Common myeloid progenitor, CD34-positive (primary cell): ENCODE results near the gene DDHD1.

ENCODE experiments used
- CTCF ChIA-PET: fragments of 350-600 bp; sonication (Branson Sonifier 250); formaldehyde crosslinking; loops from one replicate; lab custom pipeline; 2021; ENCODE audit warnings: antibody characterized with exemption; lab: Charles Lee
- POLR2A ChIA-PET: fragments of 350-600 bp; sonication (Branson Sonifier 250); formaldehyde crosslinking; loops from one replicate; lab custom pipeline; 2021; ENCODE audit warnings: antibody characterized with exemption; lab: Charles Lee
- DNase-seq, 3 donors: peaks; one replicate each; pipeline versions ENCODE4 v3.0.0 to v3.0.0-alpha.2; 2013
- H3K27ac ChIP-seq, 2 experiments: 1 replicate in 1 of 2; 2 replicates in 1 of 2; pipeline ENCODE4 v1.7.0; 2013; ENCODE audit warnings: inconsistent platforms in 2 of 2, low read length in 2 of 2, mild to moderate bottlenecking in 2 of 2, low read depth in 1 of 2, moderate library complexity in 1 of 2; ENCODE audit not compliant: severe bottlenecking in 2 of 2, insufficient read depth in 1 of 2, poor library complexity in 1 of 2
- H3K27me3 ChIP-seq, 5 experiments: replicated peaks in 2 of 5; 1 replicate in 3 of 5; 2 replicates in 2 of 5; pipeline versions ENCODE4 v1.6.1 to v1.7.0; 2013; ENCODE audit warnings: low read length in 4 of 5, mild to moderate bottlenecking in 2 of 5, moderate library complexity in 2 of 5, inconsistent platforms in 1 of 5; ENCODE audit not compliant: insufficient read depth in 5 of 5, control insufficient read depth in 4 of 5
- H3K36me3 ChIP-seq, 4 experiments: 1 replicate in 2 of 4; 2 replicates in 2 of 4; pipeline versions ENCODE4 v1.6.1 to v1.7.0; 2013; ENCODE audit warnings: low read length in 3 of 4, control low read depth in 1 of 4, mild to moderate bottlenecking in 1 of 4; ENCODE audit not compliant: control insufficient read depth in 4 of 4, insufficient read depth in 4 of 4
- H3K4me1 ChIP-seq, 4 experiments: 1 replicate in 3 of 4; 2 replicates in 1 of 4; pipeline versions ENCODE4 v1.6.1 to v1.7.1; 2013; ENCODE audit warnings: low read length in 3 of 4, mild to moderate bottlenecking in 3 of 4, control low read depth in 1 of 4, inconsistent platforms in 1 of 4, moderate library complexity in 1 of 4; ENCODE audit not compliant: control insufficient read depth in 4 of 4, insufficient read depth in 4 of 4; ENCODE audit errors: control extremely low read depth in 1 of 4
- H3K4me3 ChIP-seq, 7 experiments: 1 replicate in 4 of 7; 2 replicates in 3 of 7; pipeline versions ENCODE4 v1.5.1 to v1.7.0; 2013; ENCODE audit warnings: mild to moderate bottlenecking in 7 of 7, low read length in 6 of 7, moderate library complexity in 6 of 7, inconsistent platforms in 2 of 7, low read depth in 2 of 7, control low read depth in 1 of 7; ENCODE audit not compliant: insufficient read depth in 4 of 7, control insufficient read depth in 1 of 7; ENCODE audit errors: extremely low read depth in 1 of 7
- H3K9me3 ChIP-seq, 5 experiments: 1 replicate in 4 of 5; 2 replicates in 1 of 5; pipeline versions ENCODE4 v1.6.1 to v1.7.1; 2013; ENCODE audit warnings: low read length in 4 of 5, mild to moderate bottlenecking in 2 of 5, inconsistent platforms in 1 of 5, low read depth in 1 of 5, moderate library complexity in 1 of 5; ENCODE audit not compliant: control insufficient read depth in 4 of 5, insufficient read depth in 2 of 5; ENCODE audit errors: control extremely low read depth in 1 of 5
- WGBS: methylation state at CpG from one replicate; pipeline ENCODE4 v1.1.5; 2013; ENCODE audit not compliant: insufficient coverage; 5-methylcytosine and 5-hydroxymethylcytosine counted together

DDHD1 gene

GRCh38 chr14:53109105-53110041 is 43.8 kb downstream of the DDHD1 start:
- Histone ChIP-seq H3K27me3 (no peaks in the 10 kb centered on the region), H3K4me3 (peak overlapping the region in 6 of 7 experiments; percentile 60 to 87 (median 76)), H3K36me3 (peaks cover 0 to 4% (median 0%) of the 10 kb centered on the region in 4 experiments), H3K27ac (peak overlapping the region; percentile 77 to 87), H3K9me3 (peaks cover 0 to 8% (median 0%) of the 10 kb centered on the region in 5 experiments), H3K4me1 (peaks cover 10 to 37% (median 22%) of the 10 kb centered on the region in 4 experiments)
- 0% methylated on average over 1 of the region's 5 CpGs for WGBS
- DNase-seq, result peak; percentile 71 to 89 (median 89)
- ChIA-PET POLR2A (no interaction called here), CTCF (interaction anchor here (0.6 to 4.0 kb wide), 9 partner anchors 8 to 309 kb away, joined by 3 to 12 read pairs (median 5); no protein-coding TSS in a partner anchor)

- Histone ChIP-seq H3K9me3 (peaks cover 0 to 4% (median 0%) of the 10 kb centered on the region in 5 experiments), H3K4me3 (peak overlapping the region in 6 of 7 experiments; percentile 60 to 87 (median 76)), H3K4me1 (peaks cover 10 to 43% (median 22%) of the 10 kb centered on the region in 4 experiments), H3K36me3 (no peaks in the 10 kb centered on the region), H3K27me3 (no peaks in the 10 kb centered on the region), H3K27ac (peak overlapping the region; percentile 77 to 87)
- DNase-seq, result peak in 2 of 3 donors; percentile 47 to 58
- ChIA-PET CTCF (interaction anchor here (0.7 to 4.0 kb wide), 8 partner anchors 9 to 52 kb away, joined by 3 to 12 read pairs (median 7); no protein-coding TSS in a partner anchor), POLR2A (no interaction called here)
- WGBS, result 68% methylated on average over 5 of the region's 10 CpGs
These were observed 44.6 kb downstream of the DDHD1 start for GRCh38 chr14:53108292-53109104.

- Histone ChIP-seq H3K4me1 (peaks cover 10 to 49% (median 23%) of the 10 kb centered on the region in 4 experiments), H3K36me3 (peaks cover 0 to 3% (median 1%) of the 10 kb centered on the region in 4 experiments), H3K9me3 (peaks cover 0 to 4% (median 0%) of the 10 kb centered on the region in 5 experiments), H3K4me3 (no peak overlapping the region), H3K27me3 (no peaks in the 10 kb centered on the region), H3K27ac (no peak overlapping the region)
- POLR2A ChIA-PET, result no interaction called here
- WGBS, result no CpG with 5 or more reads among the region's 1 CpG
- peak in 1 of 3 donors; percentile 21 for DNase-seq
- CTCF ChIA-PET, result interaction anchor here (0.6 to 4.0 kb wide), 3 partner anchors 12 to 45 kb away, joined by 3 to 12 read pairs (median 6); no protein-coding TSS in a partner anchor
These were observed 46.4 kb downstream of the DDHD1 start for GRCh38 chr14:53106768-53107167.

- POLR2A ChIA-PET, result no interaction called here
- H3K36me3 ChIP-seq, result peaks cover 0 to 3% (median 1%) of the 10 kb centered on the region in 4 experiments
- H3K27ac ChIP-seq, result no peak overlapping the region
- no peak overlapping the region for H3K4me3 ChIP-seq
- peaks cover 0 to 4% (median 0%) of the 10 kb centered on the region in 5 experiments for H3K9me3 ChIP-seq
- H3K4me1 ChIP-seq, result peaks cover 0 to 26% (median 10%) of the 10 kb centered on the region in 4 experiments
- peak in 2 of 3 donors; percentile 19 to 43 for DNase-seq
- CTCF ChIA-PET, result interaction anchor here (1.1 to 1.9 kb wide), 2 partner anchors 48 to 49 kb away, joined by 3 to 7 read pairs; partner anchors contain the start of gene DDHD1
- 76% methylated on average over 3 of the region's 5 CpGs for WGBS
- H3K27me3 ChIP-seq, result no peaks in the 10 kb centered on the region
These were observed 49.3 kb downstream of the DDHD1 start for GRCh38 chr14:53103636-53104340.

GRCh38 chr14:53093206-53093605 is 59.9 kb downstream of the DDHD1 start:
- ChIA-PET CTCF (interaction anchor here (0.9 to 1.7 kb wide), 2 partner anchors 14 to 16 kb away, joined by 3 to 6 read pairs; no protein-coding TSS in a partner anchor), POLR2A (interaction anchor here (0.7 kb wide), 1 partner anchor 9 kb away, joined by 3 read pairs; no protein-coding TSS in a partner anchor)
- Histone ChIP-seq H3K4me3 (no peak overlapping the region), H3K36me3 (peaks cover 4 to 13% (median 9%) of the 10 kb centered on the region in 4 experiments), H3K4me1 (no peaks in the 10 kb centered on the region), H3K27me3 (no peaks in the 10 kb centered on the region), H3K27ac (no peak overlapping the region), H3K9me3 (no peaks in the 10 kb centered on the region)
- WGBS, result no CpG with 5 or more reads among the region's 1 CpG
- DNase-seq, result no peak

- Histone ChIP-seq H3K4me1 (no peaks in the 10 kb centered on the region), H3K27ac (no peak overlapping the region), H3K9me3 (no peaks in the 10 kb centered on the region), H3K27me3 (no peaks in the 10 kb centered on the region), H3K36me3 (peaks cover 4 to 13% (median 7%) of the 10 kb centered on the region in 4 experiments), H3K4me3 (no peak overlapping the region)
- CTCF ChIA-PET, result interaction anchor here (0.8 to 1.1 kb wide), 2 partner anchors 11 to 19 kb away, joined by 3 to 4 read pairs; no protein-coding TSS in a partner anchor
- POLR2A ChIA-PET, result no interaction called here
- DNase-seq, result no peak
- no CpG with 5 or more reads among the region's 2 CpGs for WGBS
These were observed 62.3 kb downstream of the DDHD1 start for GRCh38 chr14:53090853-53091252.
